PC-9 (cell line): ENCODE data around the gene TIMP3.

Experiments
- EZH2 ChIP-seq: fragments of 200-600 bp; sonication (generic); IDR thresholded peaks from 2 replicates; pipeline ENCODE4 v1.8.0; 2017; ENCODE audit warnings: antibody characterized with exemption, low read depth
- TF ChIP-seq, protein P1 (sequence below): fragments of 200-600 bp; sonication (generic); conservative IDR thresholded peaks from 2 replicates; pipeline ENCODE4 v1.6.1; 2017; ENCODE audit warnings: mixed run types, antibody characterized with exemption, mild to moderate bottlenecking, moderate library complexity

DNA sequence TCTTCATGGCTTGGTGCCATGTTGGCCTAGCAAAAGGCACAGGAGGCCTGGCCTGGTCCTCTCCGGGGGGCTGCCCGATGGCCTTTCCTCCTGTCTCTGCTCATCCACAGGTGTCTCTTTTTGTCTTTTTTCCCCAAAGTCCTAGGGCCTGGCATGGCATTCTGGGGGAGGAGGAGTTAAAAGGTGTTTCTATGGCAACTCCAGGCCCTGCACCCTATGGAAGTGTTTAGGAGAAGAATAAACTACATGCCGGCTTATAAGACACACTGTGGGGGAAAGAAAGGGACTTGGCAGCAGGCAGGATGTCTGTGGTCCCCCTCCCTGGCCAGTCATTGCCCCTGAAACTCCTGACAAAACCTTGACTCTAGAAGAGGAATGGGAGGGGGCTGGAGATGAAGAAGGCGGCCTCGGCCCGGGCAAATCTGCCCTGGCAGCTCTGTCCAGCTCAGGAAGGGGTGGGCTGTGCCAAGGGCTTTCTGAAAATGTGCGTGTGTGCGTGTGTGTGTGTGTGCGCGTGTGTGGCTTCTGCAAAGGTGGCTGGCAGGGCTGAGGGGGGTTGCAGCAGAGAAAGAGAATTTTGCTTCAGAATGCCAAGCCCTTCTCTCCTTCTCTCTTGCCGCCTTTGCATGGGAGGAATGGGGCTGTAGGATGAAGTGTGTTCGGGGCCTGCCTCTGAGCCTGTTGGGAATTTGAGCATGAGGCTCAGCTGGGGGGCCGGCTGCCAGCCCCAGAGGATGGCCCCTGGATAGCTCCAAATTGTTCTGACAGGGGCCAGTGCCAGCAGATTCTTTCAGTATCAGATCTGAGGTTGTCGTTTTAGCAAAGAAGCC is 3.2 kb downstream of the TIMP3 start:
- TF ChIP-seq, protein P1, sequence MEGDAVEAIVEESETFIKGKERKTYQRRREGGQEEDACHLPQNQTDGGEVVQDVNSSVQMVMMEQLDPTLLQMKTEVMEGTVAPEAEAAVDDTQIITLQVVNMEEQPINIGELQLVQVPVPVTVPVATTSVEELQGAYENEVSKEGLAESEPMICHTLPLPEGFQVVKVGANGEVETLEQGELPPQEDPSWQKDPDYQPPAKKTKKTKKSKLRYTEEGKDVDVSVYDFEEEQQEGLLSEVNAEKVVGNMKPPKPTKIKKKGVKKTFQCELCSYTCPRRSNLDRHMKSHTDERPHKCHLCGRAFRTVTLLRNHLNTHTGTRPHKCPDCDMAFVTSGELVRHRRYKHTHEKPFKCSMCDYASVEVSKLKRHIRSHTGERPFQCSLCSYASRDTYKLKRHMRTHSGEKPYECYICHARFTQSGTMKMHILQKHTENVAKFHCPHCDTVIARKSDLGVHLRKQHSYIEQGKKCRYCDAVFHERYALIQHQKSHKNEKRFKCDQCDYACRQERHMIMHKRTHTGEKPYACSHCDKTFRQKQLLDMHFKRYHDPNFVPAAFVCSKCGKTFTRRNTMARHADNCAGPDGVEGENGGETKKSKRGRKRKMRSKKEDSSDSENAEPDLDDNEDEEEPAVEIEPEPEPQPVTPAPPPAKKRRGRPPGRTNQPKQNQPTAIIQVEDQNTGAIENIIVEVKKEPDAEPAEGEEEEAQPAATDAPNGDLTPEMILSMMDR: no peak
- no peak for TF ChIP-seq EZH2
